ENCODE results near the gene DHFR2.

GRCh38 chr3:94065122-94065521, 2.4 kb upstream of the DHFR2 start:
- no peak for TF ChIP-seq CTCF (tag by site-specific recombination; IDR thresholded peaks at IDR 0.05)
- no peak for TF ChIP-seq ZNF449 (tag by site-specific recombination; IDR thresholded peaks at IDR 0.05)
- TF ChIP-seq KLF1 (tag by site-specific recombination; IDR thresholded peaks at IDR 0.05): no peak
- TF ChIP-seq ZNF639 (tag by site-specific recombination; IDR thresholded peaks at IDR 0.05): no peak
- TF ChIP-seq ELK4 (IDR thresholded peaks at IDR 0.05; ENCODE audit: borderline replicate concordance, low read depth, low read length): no peak
- no peak for TF ChIP-seq REST (tag by site-specific recombination; IDR thresholded peaks at IDR 0.05)
- TF ChIP-seq KLF9 (tag by site-specific recombination; IDR thresholded peaks at IDR 0.05; ENCODE audit: low read depth): no peak
- TF ChIP-seq ZNF114 (tag by site-specific recombination; IDR thresholded peaks at IDR 0.05): no peak
- no peak for TF ChIP-seq TCF7L2 (IDR thresholded peaks at IDR 0.05; ENCODE audit: borderline replicate concordance, low read depth, low read length)
- TF ChIP-seq ZNF350 (tag by site-specific recombination; IDR thresholded peaks at IDR 0.05): no peak
- no peak for TF ChIP-seq ZNF404 (tag by site-specific recombination; IDR thresholded peaks at IDR 0.05)
- TF ChIP-seq ZNF660 (tag by site-specific recombination; IDR thresholded peaks at IDR 0.05): no peak

All from HEK293 (cell line).